ENCODE measurements around the gene NT5DC2. TPM values are rescaled to one million over a fixed set of nuclear protein-coding genes. Genes with fewer than 3 reads are reported as not detected.

NT5DC2 gene
- total RNA-seq, 1 donor from 2014 or later: 39.7 TPM

DNA sequence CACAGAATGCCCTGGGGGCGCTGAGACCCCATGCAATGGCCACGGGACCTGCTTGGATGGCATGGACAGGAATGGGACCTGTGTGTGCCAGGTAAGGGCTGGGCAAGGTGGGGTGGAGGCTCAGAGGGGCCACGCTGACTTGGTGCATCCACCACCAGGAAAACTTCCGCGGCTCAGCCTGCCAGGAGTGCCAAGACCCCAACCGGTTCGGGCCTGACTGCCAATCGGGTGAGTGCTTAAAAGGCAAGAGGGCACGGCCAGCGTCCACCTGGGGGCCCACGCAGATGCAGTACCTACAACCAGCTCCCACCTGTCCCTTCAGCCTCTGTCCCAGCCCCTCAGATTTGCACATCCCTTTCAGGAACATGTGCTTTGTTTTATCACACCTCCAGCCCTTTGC lies 31.7 kb downstream of the NT5DC2 start:
- Histone ChIP-seq H3K4me3 (no peak overlapping the region), H3K27me3 (no peaks in the 10 kb centered on the region), H3K4me1 (peaks cover 10% of the 10 kb centered on the region), H3K36me3 (no peaks in the 10 kb centered on the region), H3K9me3 (no peaks in the 10 kb centered on the region), H3K27ac (no peak overlapping the region)
- ATAC-seq (no peak), DNase-seq (no peak)
- no peak for TF ChIP-seq CTCF (IDR thresholded peaks at IDR 0.05)
- intact Hi-C loops (cut with DNase I): no loop called here

GRCh38 chr3:52501046-52501445 lies 32.6 kb downstream of the NT5DC2 start:
- no peak for ATAC-seq
- Histone ChIP-seq H3K36me3 (no peaks in the 10 kb centered on the region), H3K4me3 (no peak overlapping the region), H3K9me3 (no peaks in the 10 kb centered on the region), H3K27me3 (no peaks in the 10 kb centered on the region), H3K4me1 (peaks cover 10% of the 10 kb centered on the region), H3K27ac (no peak overlapping the region)
- no peak for TF ChIP-seq CTCF (IDR thresholded peaks at IDR 0.05)
- no peak for DNase-seq
- intact Hi-C loops (cut with DNase I): no loop called here

DNA sequence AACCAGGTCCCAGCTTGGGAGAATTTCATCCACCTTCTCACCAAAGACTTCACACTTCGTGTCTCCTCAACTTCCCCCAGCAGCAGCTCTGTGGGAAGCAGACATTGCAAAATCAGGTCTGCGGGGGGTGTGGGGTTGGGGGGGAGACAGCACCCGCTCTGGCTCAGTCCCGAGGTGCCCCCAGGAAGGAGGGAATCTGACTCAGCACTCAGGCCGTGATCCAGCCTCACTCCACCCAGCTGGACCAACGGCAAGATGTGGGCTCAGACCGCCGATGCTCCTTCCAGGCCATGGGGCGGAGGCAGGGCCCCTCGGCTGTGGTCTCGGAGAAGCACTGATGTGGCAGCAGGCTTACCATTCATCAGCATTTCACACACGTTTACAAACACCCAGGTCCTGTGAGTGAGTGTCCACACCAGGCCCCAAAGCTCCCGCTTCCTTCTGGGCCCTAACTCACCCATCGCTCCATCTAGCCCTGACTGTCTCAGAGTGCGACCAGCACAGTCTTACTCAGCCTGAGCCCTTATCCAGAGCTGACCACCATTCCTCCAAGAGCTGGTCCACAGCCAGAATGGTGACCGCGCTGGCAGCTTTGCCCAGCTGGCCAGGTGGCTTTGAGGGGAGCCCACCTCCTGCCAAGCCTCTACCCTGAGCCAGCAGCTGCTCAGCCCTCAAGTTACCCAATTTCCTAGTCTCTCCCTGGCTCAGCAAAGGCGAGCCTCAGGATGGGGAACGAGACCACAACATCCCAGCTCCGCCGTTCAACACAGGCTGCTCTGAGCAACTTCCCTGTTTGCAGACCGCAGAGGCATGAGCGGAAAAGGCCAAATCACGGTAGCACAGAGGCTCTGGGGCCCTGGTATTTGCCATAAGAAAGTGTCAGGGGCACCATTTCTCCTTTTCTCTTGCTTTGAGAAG lies 35.3 kb downstream of the NT5DC2 start:
- H3K36me3 ChIP-seq: no peaks in the 10 kb centered on the region
- ATAC-seq: peak; percentile 78
- H3K4me3 ChIP-seq: no peak overlapping the region
- no peak overlapping the region for H3K27ac ChIP-seq
- intact Hi-C loops (cut with DNase I): no loop called here
- H3K9me3 ChIP-seq: no peaks in the 10 kb centered on the region
- peaks cover 22% of the 10 kb centered on the region for H3K4me1 ChIP-seq
- DNase-seq: peak; percentile 79
- no peaks in the 10 kb centered on the region for H3K27me3 ChIP-seq
- no peak for TF ChIP-seq CTCF (IDR thresholded peaks at IDR 0.05)

GRCh38 chr3:52495777-52496602 lies 37.7 kb downstream of the NT5DC2 start:
- peaks cover 34% of the 10 kb centered on the region for H3K4me1 ChIP-seq
- no peak for TF ChIP-seq CTCF (IDR thresholded peaks at IDR 0.05)
- H3K27ac ChIP-seq: peak overlapping the region; percentile 85
- intact Hi-C loops (cut with DNase I): no loop called here
- peaks cover 23% of the 10 kb centered on the region for H3K36me3 ChIP-seq
- peak overlapping the region; percentile 49 for H3K4me3 ChIP-seq
- H3K9me3 ChIP-seq: no peaks in the 10 kb centered on the region
- peak; percentile 32 for ATAC-seq
- no peak for DNase-seq
- H3K27me3 ChIP-seq: no peaks in the 10 kb centered on the region

DNA sequence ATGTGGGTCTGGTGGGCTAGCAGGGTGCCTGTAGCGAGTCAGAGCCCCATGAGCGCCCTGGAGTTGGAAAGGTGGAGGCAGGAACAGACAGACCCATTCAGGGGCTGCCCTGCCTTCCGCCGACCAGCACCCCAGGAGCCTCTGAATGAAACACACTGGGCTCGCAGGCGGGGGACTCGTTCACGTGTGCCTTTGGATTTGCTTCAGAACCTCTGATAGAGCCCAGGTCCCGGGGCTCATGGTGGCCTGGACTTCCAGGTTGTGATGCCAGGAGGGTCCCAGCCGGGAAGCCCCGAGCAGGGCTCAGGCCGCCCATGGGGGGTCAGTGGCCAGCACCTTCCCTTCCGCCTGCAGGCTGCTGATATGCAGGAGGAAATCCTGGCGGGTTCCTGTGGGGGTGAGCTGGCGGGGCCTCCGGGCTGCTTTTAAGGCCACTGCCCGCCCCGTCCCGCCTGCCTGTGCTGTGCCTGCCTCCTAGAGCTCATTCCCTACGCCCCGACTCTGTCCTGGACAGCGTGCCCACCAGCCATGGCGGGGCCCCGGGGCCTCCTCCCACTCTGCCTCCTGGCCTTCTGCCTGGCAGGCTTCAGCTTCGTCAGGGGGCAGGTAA lies 38.7 kb downstream of the NT5DC2 start, which contains the start of gene STAB1:
Gene STAB1 (plus strand): TSS at position 453 of the 610 bp plus-strand sequence. CDS start 76 bp downstream, at position 529.
- ATAC-seq (peak; percentile 30), DNase-seq (no peak)
- peaks cover 44% of the 10 kb centered on the region for H3K4me1 ChIP-seq
- no peak for TF ChIP-seq CTCF (IDR thresholded peaks at IDR 0.05)
- H3K9me3 ChIP-seq: no peaks in the 10 kb centered on the region
- peak within 1 kb of the TSS; percentile 49 for H3K4me3 ChIP-seq
- H3K27me3 ChIP-seq: no peaks in the 10 kb centered on the region
- intact Hi-C loops (cut with DNase I): no loop called here
- peak within 1 kb of the TSS; percentile 85 for H3K27ac ChIP-seq
- peaks cover 31% of the 10 kb centered on the region for H3K36me3 ChIP-seq

Data from upper lobe of right lung (tissue), 1 donor.